VCaP (cell line): ENCODE data around the gene ALKBH5.

Experiments
- H3K27ac ChIP-seq: fragments of 450-650 bp; 2 replicates; pipeline ENCODE4 v1.5.1; 2017
- CTCF ChIP-seq: fragments of 450-650 bp; conservative IDR thresholded peaks from 2 replicates; pipeline ENCODE4 v1.5.1; 2017; ENCODE audit warnings: mild to moderate bottlenecking, moderate library complexity

The ALKBH5 gene

GRCh38 chr17:18237461-18237860 lies 53.8 kb downstream of the ALKBH5 start:
- H3K27ac ChIP-seq = no peak overlapping the region
- no peak for TF ChIP-seq CTCF

GRCh38 chr17:18238299-18238698 lies 54.7 kb downstream of the ALKBH5 start:
- no peak overlapping the region for H3K27ac ChIP-seq
- no peak for TF ChIP-seq CTCF

- H3K27ac ChIP-seq = no peak overlapping the region
- no peak for TF ChIP-seq CTCF
These were observed 56.8 kb downstream of the ALKBH5 start for GRCh38 chr17:18240449-18240848.

- H3K27ac ChIP-seq = no peak overlapping the region
- no peak for TF ChIP-seq CTCF
These were observed 57.7 kb downstream of the ALKBH5 start for GRCh38 chr17:18241229-18241871.

GRCh38 chr17:18245038-18245776 lies 61.6 kb downstream of the ALKBH5 start:
- TF ChIP-seq CTCF = no peak
- no peak overlapping the region for H3K27ac ChIP-seq

GRCh38 chr17:18246109-18246725 lies 62.6 kb downstream of the ALKBH5 start:
- peak overlapping the region; percentile 56 for H3K27ac ChIP-seq
- TF ChIP-seq CTCF = no peak

- no peak for TF ChIP-seq CTCF
- peak overlapping the region; percentile 56 for H3K27ac ChIP-seq
These were observed 63.4 kb downstream of the ALKBH5 start for GRCh38 chr17:18246880-18247612.
